Omental fat pad (tissue), 4 donors: Measurements from ENCODE around the gene APLNR. TPM values are rescaled to one million over a fixed set of nuclear protein-coding genes. Genes with fewer than 3 reads are reported as not detected.

Experiments
- ATAC-seq: fragments of 150-250 bp; one replicate; pipeline ENCODE4 v1.9.1; 2016; ENCODE audit warnings: mild to moderate bottlenecking, moderate library complexity; ENCODE audit not compliant: low FRiP score
- DNase-seq: peaks from one replicate; pipeline ENCODE4 v3.0.0-alpha.2; 2019; ENCODE audit warnings: low spot score
- CTCF ChIP-seq, 3 donors: fragments of 450-650 bp; IDR thresholded peaks; one replicate each; pipeline ENCODE4 v1.5.1; 2016 to 2017; ENCODE audit warnings: antibody characterized with exemption in 3 of 3, mild to moderate bottlenecking in 3 of 3, moderate library complexity in 2 of 3
- total RNA-seq, 4 donors: library from RNA; depleted of rRNA; stranded (reverse); fragments of >200 nt; gene quantifications; one replicate each; pipeline ENCODE4 v1.1.0, GENCODE V29; 2016

APLNR gene
- total RNA-seq, 4 donors from 2014 or later: 1.3 to 11.2 (median 1.7) TPM

DNA sequence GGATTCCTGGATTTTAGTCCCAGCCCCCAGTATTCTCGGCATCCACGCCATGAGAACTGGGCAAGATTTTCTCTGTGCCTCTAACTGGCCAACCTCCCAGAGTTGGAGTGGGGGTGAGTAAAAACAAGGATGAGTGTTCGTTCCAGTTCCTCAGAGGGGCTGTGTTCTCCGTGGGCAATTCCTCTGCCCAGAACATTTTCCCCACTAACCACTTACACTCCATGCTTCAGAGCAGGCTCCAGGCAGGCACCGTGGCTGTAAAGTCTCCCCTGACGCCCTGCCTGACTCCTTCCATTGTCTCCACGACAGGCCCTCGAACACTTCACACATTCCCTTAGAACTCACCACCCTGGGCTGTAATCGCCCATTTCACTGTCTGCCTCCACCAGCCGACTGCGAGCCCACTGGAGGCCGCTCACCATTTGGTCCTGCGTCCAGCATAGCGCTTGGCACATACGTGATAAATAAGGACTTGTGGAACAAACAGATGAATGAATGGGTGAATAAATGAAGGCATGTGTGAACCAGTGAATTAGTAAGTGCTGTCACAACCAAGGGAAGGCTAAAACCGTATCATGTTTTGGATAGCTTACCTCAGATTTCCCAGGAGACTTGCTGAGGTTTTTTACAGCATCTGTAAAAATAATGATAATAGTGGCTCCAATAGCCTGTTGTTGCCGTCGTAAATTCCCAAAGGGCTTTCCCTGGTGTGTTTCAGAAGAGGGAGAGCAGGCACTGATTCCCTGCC is 6.1 kb downstream of the APLNR start:
- ATAC-seq: no peak
- no peak for DNase-seq
- TF ChIP-seq CTCF (IDR thresholded peaks at IDR 0.05): no peak

GRCh38 chr11:57230316-57230715 is 6.7 kb downstream of the APLNR start:
- ATAC-seq (no peak), DNase-seq (no peak)
- no peak for TF ChIP-seq CTCF (IDR thresholded peaks at IDR 0.05)

- no peak for DNase-seq
- no peak for TF ChIP-seq CTCF (IDR thresholded peaks at IDR 0.05)
- no peak for ATAC-seq
These were observed 8.4 kb downstream of the APLNR start for GRCh38 chr11:57228600-57228999.

- no peak for ATAC-seq
- no peak for DNase-seq
- no peak for TF ChIP-seq CTCF (IDR thresholded peaks at IDR 0.05)
These were observed 12.5 kb downstream of the APLNR start for GRCh38 chr11:57224537-57224936.

DNA sequence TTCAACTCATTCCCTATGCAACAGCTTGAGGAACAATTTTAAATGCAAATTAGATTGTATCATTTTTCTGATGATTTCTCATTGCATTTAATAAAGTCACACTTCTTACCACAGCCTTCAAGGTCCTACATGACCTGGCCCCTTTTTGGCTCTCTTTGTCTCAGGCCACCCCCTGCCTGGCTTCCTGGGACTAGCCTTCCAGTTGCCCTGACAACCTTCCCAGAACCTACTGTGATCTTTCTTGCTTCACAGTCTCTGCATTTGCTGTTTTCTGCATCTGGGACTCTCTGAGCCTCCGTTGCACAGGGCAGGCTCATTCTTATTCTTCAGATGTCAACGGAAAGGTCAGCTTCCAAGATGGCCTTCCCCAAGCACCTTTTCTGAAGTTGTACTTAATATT is 12.9 kb downstream of the APLNR start:
- ATAC-seq (no peak), DNase-seq (no peak)
- no peak for TF ChIP-seq CTCF (IDR thresholded peaks at IDR 0.05)

DNA sequence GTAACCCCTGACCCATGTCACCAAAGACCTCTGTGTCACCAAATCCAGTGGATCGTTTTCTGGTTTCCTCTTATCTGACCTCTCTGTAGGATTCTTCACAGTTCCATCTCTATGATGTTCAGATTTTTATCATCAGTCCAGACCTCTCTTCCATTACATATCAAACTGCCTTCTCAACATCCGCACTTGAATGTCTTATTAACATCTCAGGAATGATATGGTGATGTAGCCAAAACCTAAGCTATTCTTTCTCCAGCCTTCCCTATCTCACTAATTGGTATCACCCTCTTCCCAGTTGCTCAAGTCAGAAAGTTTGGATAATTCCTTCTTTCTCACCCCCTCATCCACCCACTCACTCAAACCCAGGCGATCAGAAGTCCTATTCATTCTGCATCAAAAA is 13.4 kb downstream of the APLNR start:
- DNase-seq: no peak
- ATAC-seq: no peak
- TF ChIP-seq CTCF (IDR thresholded peaks at IDR 0.05): no peak

GRCh38 chr11:57222239-57222638 is 14.8 kb downstream of the APLNR start:
- no peak for TF ChIP-seq CTCF (IDR thresholded peaks at IDR 0.05)
- no peak for ATAC-seq
- DNase-seq: no peak
